ENCODE data around the gene ATP5PB.

Gene ATP5PB

GRCh38 chr1:111475701-111476100 is 26.4 kb downstream of the ATP5PB start:
- DNase-seq (ENCODE audit: low spot score) = no peak

DNA sequence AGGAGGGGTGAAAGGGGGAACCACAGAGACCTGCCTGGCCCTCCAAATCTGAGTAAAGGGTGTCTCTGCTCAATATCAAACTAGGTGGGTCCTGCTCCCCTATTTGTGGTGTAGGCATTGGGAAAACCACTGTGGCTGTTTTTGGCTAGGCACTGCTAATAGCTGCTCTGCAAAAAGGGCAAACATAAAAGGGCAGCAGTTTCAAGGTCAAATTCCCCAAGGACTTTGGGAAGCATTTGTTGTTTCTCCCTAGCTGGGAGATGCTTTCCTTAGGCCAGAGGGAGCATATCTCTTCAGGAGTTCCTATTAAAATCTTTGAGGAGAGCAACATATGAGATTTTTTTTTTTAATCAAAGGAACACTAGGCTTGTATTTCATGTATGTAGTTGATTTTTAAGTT is 26.9 kb downstream of the ATP5PB start:
- DNase-seq (ENCODE audit: low spot score) = no peak

DNA sequence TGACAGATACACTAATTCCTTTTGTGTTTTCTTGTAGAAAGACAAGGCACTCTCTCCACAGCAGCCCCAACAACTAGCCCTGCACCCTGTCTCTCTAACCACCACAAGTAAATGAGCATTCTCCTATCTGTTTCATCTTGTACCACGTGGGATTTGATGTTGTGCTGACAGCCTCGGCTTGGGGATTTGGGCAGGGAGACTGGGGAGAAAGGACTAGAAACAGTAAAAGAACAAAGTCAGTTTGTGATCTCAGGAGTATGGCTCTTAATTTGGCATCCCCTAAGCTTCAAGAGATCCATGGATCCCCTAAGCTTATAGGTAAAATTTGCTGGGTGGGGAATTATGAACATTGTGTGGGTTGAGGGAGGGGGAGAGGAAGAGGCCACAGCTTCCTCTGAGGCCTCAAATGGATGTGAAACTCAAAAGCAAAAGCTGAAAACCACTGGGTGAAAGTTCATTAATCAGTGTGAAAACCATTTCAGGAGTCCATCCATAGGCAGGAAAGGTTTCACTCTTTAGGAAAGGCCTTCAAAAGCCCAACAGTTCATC is 27.6 kb downstream of the ATP5PB start:
- no peak for DNase-seq (ENCODE audit: low spot score)

DNA sequence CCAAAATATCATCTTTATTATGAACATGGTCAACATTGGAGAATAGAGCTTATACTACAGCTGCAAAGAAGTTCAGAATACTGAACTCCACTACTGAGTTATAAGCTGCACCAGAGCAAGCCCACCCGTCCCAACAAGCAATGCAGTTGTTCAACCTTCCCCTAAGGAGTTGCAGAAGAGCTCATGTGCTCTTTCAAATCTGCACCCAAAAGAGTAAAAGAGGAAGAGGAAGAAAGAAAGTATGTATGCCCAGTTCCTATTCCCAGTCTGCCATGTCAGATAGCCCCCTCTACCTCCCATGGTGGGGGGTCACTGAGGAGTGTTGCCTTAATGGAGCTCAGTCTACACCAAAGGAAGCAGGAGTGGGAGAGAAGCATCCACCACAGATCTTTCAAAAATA is 31.4 kb downstream of the ATP5PB start:
- no peak for DNase-seq (ENCODE audit: low spot score)

- DNase-seq (ENCODE audit: low spot score) = peak; percentile 71
These were observed 32.3 kb downstream of the ATP5PB start for GRCh38 chr1:111481387-111482221.

DNA sequence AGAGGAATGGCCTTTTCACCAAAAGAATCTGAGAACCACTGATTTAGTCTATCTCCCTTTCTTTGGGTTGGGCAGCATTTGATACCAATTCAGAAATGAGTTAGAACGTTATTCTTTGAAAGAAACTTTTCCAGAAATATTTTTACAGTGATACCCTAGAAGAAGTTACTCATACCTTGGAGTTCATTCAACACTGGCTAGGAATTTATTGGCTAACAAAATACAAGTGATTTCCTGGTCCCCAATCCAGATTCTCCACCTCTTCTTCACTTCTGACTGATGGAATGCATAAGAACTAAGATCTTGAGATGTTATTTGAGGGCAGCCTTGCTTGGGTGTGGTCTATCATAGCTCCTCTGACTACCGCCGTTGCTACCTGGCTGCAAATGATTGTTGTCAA is 33.9 kb downstream of the ATP5PB start:
- no peak for DNase-seq (ENCODE audit: low spot score)

- no peak for DNase-seq (ENCODE audit: low spot score)
These were observed 34.6 kb downstream of the ATP5PB start for GRCh38 chr1:111483876-111484275.

DNA sequence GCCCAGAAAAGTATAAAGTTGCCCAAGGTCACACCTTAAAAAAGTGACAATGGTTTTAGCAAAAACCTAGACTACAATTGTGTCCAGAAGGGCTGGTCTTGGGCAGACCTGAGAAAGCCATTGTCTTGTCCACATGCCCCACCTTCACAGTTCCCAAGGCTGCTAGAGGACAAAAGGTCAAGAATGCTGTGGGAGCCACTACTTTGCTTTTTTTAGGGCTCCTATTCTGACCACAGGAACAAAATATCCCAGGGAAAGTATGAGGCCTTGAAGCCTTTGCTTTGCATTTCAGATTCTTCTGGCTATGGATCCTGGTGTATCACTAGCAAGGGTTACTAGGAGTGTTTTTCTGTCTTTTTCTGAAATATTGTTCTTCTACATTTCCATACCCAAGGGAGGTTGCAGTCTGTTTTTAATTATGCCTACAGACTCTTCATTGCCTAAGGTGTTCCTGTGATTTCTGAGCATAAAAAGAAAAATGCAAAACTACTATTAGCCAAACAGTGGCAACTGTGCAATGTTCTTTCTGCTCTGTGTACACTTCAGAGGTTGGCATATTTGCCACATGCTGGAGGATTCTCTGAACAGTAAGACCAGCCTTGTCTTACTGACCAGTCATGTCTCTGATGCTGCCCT is 35.2 kb downstream of the ATP5PB start:
- no peak for DNase-seq (ENCODE audit: low spot score)

DNA sequence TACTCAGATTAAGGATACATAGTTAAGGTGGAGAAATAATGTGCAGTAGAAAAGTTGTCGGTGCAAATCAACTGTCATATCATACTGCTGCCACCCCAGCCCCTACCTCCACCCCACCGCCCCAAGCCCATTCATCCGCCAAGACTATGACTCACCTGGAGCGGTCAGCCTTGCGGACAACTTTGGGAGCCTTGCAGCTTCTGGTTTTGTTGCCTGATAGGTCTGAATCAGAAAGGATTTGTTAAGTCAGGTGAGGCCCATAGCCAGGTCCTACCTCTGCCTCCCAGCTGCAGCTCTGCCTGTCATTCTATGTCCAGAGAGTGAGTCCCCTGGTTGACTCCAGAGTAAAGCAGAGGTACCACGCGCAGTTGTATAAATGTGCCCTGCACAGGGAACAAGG is 37.2 kb downstream of the ATP5PB start:
- DNase-seq (ENCODE audit: low spot score) = peak; percentile 17

DNA sequence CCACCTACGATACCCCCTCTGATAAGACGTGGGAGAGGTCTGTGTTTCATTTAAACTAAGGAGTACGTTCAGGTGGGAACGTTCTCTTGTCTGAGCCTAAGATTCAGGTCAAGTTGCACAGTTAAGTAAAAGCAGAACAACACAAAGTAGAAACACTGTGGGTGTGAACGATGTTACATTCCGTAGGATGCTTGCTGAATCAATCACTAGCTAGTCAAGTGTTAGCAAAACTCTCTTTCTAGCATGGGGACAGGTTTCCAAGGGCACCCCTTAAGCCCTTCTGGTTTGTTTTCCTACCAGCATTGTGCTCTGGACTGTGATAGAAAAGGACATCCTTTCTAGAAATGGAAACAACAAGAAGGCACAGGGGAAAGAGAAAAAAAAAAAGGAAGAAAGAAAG is 37.9 kb downstream of the ATP5PB start:
- no peak for DNase-seq (ENCODE audit: low spot score)

DNA sequence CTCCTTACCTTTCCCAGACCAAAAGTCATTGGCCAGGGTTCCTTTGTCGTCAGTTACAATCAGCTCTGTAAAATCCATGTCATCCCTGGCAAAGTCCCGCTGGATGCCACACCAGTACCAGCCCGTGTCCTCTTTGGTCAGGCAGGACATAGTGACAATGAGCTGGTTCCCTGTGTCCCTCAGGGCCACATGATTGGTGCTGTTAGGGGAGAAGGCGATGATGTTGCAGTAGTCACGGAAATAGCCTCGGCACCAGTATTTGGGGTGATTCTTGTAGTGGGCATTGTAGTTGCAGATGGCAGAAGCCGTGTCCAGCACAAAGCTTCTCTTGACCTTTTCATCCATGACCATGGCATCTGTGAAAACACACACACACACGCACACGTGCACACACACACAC is 39.4 kb downstream of the ATP5PB start:
- no peak for DNase-seq (ENCODE audit: low spot score)

- DNase-seq (ENCODE audit: low spot score) = no peak
These were observed 40.3 kb downstream of the ATP5PB start for GRCh38 chr1:111489604-111490003.

DNA sequence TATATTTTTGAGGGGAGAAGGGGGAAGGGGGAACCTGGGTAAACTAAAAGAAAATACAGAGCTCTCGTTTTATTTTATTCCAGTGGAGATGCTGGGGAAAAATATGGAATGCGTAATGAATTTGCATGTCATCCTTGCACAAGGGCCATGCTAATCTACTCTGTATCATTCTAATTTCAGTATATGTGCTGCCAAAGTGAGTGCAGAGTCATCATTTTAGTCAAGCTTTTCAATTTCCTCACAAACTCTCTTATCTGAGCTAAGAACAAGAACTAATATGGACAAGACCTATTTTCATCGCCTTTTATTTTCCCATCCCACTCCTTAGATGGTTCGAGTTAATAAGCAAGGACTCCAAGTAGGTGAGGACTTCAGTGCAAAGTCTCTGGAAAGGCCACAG is 41.0 kb downstream of the ATP5PB start:
- DNase-seq (ENCODE audit: low spot score) = no peak

- no peak for DNase-seq (ENCODE audit: low spot score)
These were observed 41.8 kb downstream of the ATP5PB start for GRCh38 chr1:111491070-111491469.

- DNase-seq (ENCODE audit: low spot score) = no peak
These were observed 47.1 kb downstream of the ATP5PB start for GRCh38 chr1:111496398-111496797.

DNA sequence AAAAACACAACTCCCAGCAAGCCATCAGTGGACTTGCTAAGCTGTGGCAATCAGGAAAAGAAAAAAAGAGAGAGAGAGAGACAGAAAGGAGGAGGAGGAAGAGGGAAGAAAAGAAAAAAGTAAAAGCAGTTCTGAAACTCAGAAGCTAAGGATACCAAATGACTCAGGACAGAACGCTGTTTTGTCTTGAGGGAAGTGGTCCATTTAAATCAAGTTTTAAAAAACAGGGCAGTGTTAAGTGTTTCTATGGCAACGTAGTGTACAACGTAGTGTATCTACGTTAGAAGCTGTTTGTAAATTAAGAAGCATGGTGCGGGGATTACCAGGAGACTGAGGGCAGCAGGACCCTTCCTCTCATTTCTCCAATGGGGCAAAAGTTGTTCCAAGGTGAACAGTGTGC is 48.3 kb downstream of the ATP5PB start:
- DNase-seq (ENCODE audit: low spot score) = no peak

DNA sequence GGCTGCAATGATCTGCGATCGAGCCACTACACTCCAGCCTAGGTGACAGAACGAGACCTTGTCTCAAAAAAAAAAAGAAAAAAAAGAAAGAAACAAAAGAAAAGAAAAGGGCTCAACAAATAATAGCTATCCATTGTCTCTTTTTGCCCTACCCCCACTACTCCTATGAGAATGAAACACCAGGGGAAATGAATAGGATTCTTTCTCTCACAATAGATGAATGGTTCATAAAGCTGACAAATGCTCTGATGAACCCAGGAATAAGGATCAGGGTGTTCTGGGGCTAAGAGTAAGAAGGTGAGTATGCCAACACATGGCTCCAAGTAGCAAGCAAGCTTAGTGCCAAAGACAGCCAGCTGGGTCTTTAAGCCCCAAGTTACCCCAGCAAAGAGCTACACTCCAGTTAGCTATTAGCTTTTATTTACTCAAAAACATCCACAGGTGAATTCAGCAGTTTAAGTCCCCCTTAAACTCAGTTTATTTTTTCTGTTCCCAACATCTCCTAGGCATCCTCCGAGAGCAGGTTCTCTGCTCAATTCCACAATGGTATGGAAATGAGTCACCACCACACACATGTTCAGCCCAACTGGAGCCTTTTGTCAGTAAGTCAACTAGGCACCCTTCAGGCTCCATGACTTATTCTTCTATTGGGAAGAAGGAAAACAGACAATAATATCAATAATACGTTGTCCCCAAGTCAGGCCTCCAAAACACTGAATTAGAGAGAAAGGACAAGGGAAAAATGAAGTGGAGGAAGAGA is 49.9 kb downstream of the ATP5PB start:
- DNase-seq (ENCODE audit: low spot score) = no peak

DNA sequence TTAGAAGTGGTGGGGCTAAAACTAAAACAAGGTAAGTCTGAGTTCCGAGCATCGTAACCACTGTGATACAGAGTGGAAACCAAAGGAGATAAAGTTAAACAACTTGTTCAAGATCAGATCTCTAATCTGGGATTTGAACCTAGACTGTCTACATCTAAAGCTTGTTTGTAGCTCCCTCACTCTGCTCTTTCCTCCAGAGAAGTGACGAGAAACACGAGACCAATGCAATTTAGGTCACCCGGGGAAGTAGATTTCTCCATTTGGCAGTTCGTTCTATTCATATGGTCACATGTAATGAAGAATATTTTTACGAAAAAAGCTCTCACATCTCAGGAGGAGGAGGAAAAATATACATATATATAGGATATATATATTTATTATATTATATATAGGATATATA is 52.4 kb downstream of the ATP5PB start:
- no peak for DNase-seq (ENCODE audit: low spot score)

- no peak for DNase-seq (ENCODE audit: low spot score)
These were observed 54.4 kb downstream of the ATP5PB start, which contains the start of the genes ADORA3 and TMIGD3 for GRCh38 chr1:111503585-111504060. TSS of gene ADORA3 (minus strand) at chr1:111503633. CDS start at chr1:111503354, 279 bp downstream. TSS of gene TMIGD3 (minus strand) at chr1:111503633. CDS start at chr1:111503354, 279 bp downstream.

- DNase-seq (ENCODE audit: low spot score) = no peak
These were observed 54.8 kb downstream of the ATP5PB start for GRCh38 chr1:111504097-111504496.

DNA sequence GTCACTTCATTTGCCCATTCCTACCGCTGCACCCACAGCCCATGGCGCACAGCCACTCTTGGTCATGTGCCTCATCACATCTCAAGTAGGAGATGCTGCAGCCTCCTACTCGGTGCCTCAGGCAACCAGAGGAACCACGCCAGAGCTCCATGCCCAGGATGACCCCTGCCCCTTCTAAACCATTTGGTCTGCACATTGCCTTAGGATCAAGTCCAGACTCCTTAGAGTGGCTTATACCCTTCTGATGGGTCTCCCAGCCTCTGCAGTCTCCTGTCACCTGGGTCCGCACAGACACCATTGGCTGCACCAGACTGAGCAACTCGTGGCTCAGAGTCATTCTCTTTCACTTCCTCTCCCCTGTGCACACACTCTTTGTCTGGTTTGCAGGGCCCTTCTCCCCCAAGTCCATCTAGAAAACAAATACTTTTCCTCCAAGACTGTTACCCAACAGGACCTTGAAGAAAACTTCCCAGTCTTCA is 56.4 kb downstream of the ATP5PB start:
- DNase-seq (ENCODE audit: low spot score) = no peak

- no peak for DNase-seq (ENCODE audit: low spot score)
These were observed 57.3 kb downstream of the ATP5PB start for GRCh38 chr1:111506561-111506960.

All from kidney tubule cell (primary cell).